C4-2B (cell line): Measurements from ENCODE around the gene TXNL1.

Experiments used
- H3K27ac ChIP-seq: fragments of 450-650 bp; 2 replicates; pipeline ENCODE4 v1.5.1; 2017
- CTCF ChIP-seq: fragments of 450-650 bp; conservative IDR thresholded peaks from 2 replicates; pipeline ENCODE4 v1.5.1; 2017; ENCODE audit warnings: mild to moderate bottlenecking
- ZFX ChIP-seq: fragments of 450-650 bp; IDR thresholded peaks from 2 replicates; pipeline ENCODE4 v1.6.1; 2017

TXNL1 gene

GRCh38 chr18:56627991-56628390 lies 10.4 kb downstream of the TXNL1 start:
- no peak overlapping the region for H3K27ac ChIP-seq
- TF ChIP-seq ZFX (no peak), CTCF (no peak)

- TF ChIP-seq ZFX = no peak
- no peak for TF ChIP-seq CTCF
- H3K27ac ChIP-seq = no peak overlapping the region
These were observed 22.5 kb downstream of the TXNL1 start for GRCh38 chr18:56615738-56616520.

GRCh38 chr18:56606618-56607017 lies 31.8 kb downstream of the TXNL1 start:
- TF ChIP-seq CTCF = no peak
- TF ChIP-seq ZFX = no peak
- H3K27ac ChIP-seq = no peak overlapping the region

GRCh38 chr18:56598422-56598821 lies 40.0 kb downstream of the TXNL1 start:
- no peak for TF ChIP-seq CTCF
- TF ChIP-seq ZFX = no peak
- H3K27ac ChIP-seq = no peak overlapping the region

- H3K27ac ChIP-seq = no peak overlapping the region
- no peak for TF ChIP-seq ZFX
- no peak for TF ChIP-seq CTCF
These were observed 44.5 kb downstream of the TXNL1 start for GRCh38 chr18:56593906-56594305.

GRCh38 chr18:56580026-56580425 lies 58.4 kb downstream of the TXNL1 start:
- H3K27ac ChIP-seq = no peak overlapping the region
- TF ChIP-seq CTCF = no peak
- TF ChIP-seq ZFX = no peak

GRCh38 chr18:56579451-56579850 lies 58.9 kb downstream of the TXNL1 start:
- no peak overlapping the region for H3K27ac ChIP-seq
- TF ChIP-seq ZFX = no peak
- no peak for TF ChIP-seq CTCF
